Endothelial cell of umbilical vein (primary cell): Measurements from ENCODE around the gene ETFRF1.

ENCODE experiments used
- CTCF ChIP-seq, 2 donors: IDR thresholded peaks; 1 replicate in 1 of 2; 2 replicates in 1 of 2; pipeline ENCODE4 v1.5.1; 2011; ENCODE audit warnings: low read length in 2 of 2, mild to moderate bottlenecking in 2 of 2, moderate library complexity in 2 of 2, control low read depth in 1 of 2, inconsistent platforms in 1 of 2, low read depth in 1 of 2; ENCODE audit not compliant: insufficient read depth in 1 of 2; ENCODE audit errors: extremely low read depth in 1 of 2
- EZH2 ChIP-seq: IDR thresholded peaks from 2 replicates; pipeline ENCODE4 v1.6.1; 2012; ENCODE audit warnings: borderline replicate concordance, low read depth, mild to moderate bottlenecking, moderate library complexity, low read length, inconsistent platforms; ENCODE audit not compliant: severe bottlenecking
- FOS ChIP-seq: IDR thresholded peaks from 2 replicates; pipeline ENCODE4 v1.6.1; 2011; ENCODE audit warnings: mild to moderate bottlenecking, low read length, moderate library complexity, borderline replicate concordance; ENCODE audit not compliant: insufficient read depth
- JUN ChIP-seq: IDR thresholded peaks from 2 replicates; pipeline ENCODE4 v1.6.1; 2011; ENCODE audit warnings: borderline replicate concordance, low read depth; ENCODE audit not compliant: insufficient read length, insufficient read depth
- POLR2A ChIP-seq: IDR thresholded peaks from 2 replicates; pipeline ENCODE4 v1.6.1; 2012; ENCODE audit warnings: low read depth, mild to moderate bottlenecking, control low read depth, low read length
- POLR2AphosphoS5 ChIP-seq: IDR thresholded peaks from 2 replicates; pipeline ENCODE4 v1.6.1; 2012; ENCODE audit warnings: low read depth, mild to moderate bottlenecking, control low read depth, low read length, moderate library complexity; ENCODE audit not compliant: insufficient read depth
- TF ChIP-seq, protein P1 (sequence below): IDR thresholded peaks from 2 replicates; pipeline ENCODE4 v1.6.1; 2011; ENCODE audit not compliant: insufficient read depth, insufficient read length

DNA sequence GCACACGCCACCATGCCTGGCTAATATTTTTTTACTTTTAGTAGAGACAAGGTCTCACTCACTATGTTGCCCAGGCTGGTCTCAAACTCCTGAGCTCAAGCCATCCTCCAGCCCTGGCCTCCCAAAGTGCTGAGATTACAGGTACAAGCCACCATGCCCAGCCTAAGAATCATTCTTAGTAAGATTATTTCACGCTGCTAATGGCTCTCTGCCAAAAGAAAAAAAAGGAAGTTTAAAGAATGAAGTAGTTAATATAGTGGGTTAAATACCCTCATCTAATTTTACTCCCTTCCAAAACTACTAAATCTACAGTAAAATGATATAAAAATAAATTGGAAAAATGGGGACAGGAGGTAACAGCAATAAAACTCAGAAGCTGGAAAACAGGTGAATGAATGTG, 2.6 kb downstream of the ETFRF1 start:
- TF ChIP-seq, protein P1, sequence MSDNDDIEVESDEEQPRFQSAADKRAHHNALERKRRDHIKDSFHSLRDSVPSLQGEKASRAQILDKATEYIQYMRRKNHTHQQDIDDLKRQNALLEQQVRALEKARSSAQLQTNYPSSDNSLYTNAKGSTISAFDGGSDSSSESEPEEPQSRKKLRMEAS, result no peak
- TF ChIP-seq POLR2AphosphoS5 (no peak), CTCF (IDR thresholded peaks at IDR 0.05; ENCODE audit: extremely low read depth in 1 of 2, insufficient read depth in 1 of 2, low read depth in 1 of 2, low read length in 2 of 2) (no peak), POLR2A (no peak), EZH2 (no peak), JUN (no peak), FOS (no peak)
